ENCODE results near the gene CYP20A1.
A peak's percentile ranks its signal among the peaks of the same experiment; 100 is the strongest.
"Not testable (repeated sequence)": the region's sequence is repeated elsewhere in the genome, so short reads cannot be mapped to it uniquely, and the experiment has no call there.

CYP20A1 gene

GRCh38 chr2:203238704-203239526, at the start of gene CYP20A1:
Gene CYP20A1 (plus strand): TSS chr2:203239018. CDS start chr2:203239063, 45 bp downstream.
- DNase-seq: peak; percentile 92

- DNase-seq: not testable (repeated sequence)
These were observed 48.3 kb upstream of the CYP20A1 start for GRCh38 chr2:203190547-203190946.

- not testable (repeated sequence) for DNase-seq
These were observed 47.8 kb upstream of the CYP20A1 start for GRCh38 chr2:203191026-203191425.

GRCh38 chr2:203191961-203192360, 46.9 kb upstream of the CYP20A1 start:
- no peak for DNase-seq

GRCh38 chr2:203195331-203196036, 43.3 kb upstream of the CYP20A1 start:
- DNase-seq: no peak

GRCh38 chr2:203200866-203201265, 38.0 kb upstream of the CYP20A1 start:
- no peak for DNase-seq

- no peak for DNase-seq
These were observed 37.4 kb upstream of the CYP20A1 start for GRCh38 chr2:203201426-203201825.

- no peak for DNase-seq
These were observed 29.3 kb upstream of the CYP20A1 start for GRCh38 chr2:203209538-203209937.

GRCh38 chr2:203225423-203226039, 13.3 kb upstream of the CYP20A1 start:
- DNase-seq: no peak

- DNase-seq: not testable (repeated sequence)
These were observed 9.1 kb upstream of the CYP20A1 start for GRCh38 chr2:203229674-203230073.

GRCh38 chr2:203237346-203238238, 1.2 kb upstream of the CYP20A1 start:
- DNase-seq: no peak

- no peak for DNase-seq
These were observed 520 bp upstream of the CYP20A1 start for GRCh38 chr2:203238292-203238703.

GRCh38 chr2:203240491-203240890, 1.7 kb downstream of the CYP20A1 start:
- no peak for DNase-seq

GRCh38 chr2:203242518-203242917, 3.7 kb downstream of the CYP20A1 start:
- no peak for DNase-seq

GRCh38 chr2:203246646-203247045, 7.8 kb downstream of the CYP20A1 start:
- DNase-seq: no peak

- DNase-seq: no peak
These were observed 14.0 kb downstream of the CYP20A1 start for GRCh38 chr2:203252818-203253217.

- DNase-seq: not testable (repeated sequence)
These were observed 14.7 kb downstream of the CYP20A1 start for GRCh38 chr2:203253422-203254095.

- DNase-seq: no peak
These were observed 22.7 kb downstream of the CYP20A1 start for GRCh38 chr2:203261326-203262159.

- DNase-seq: no peak
These were observed 40.5 kb downstream of the CYP20A1 start for GRCh38 chr2:203279288-203279687.

GRCh38 chr2:203280428-203281064, 41.7 kb downstream of the CYP20A1 start:
- DNase-seq: no peak

- DNase-seq: no peak
These were observed 43.3 kb downstream of the CYP20A1 start for GRCh38 chr2:203282101-203282500.

Measured in KG1 (cell line).